ENCODE data around the gene ITCH. TPM values are rescaled to one million over a fixed set of nuclear protein-coding genes. Genes with fewer than 3 reads are reported as not detected.

ITCH gene
- polyA plus RNA-seq, 3 donors: 13.3 to 26.6 (median 19.9) TPM

DNA sequence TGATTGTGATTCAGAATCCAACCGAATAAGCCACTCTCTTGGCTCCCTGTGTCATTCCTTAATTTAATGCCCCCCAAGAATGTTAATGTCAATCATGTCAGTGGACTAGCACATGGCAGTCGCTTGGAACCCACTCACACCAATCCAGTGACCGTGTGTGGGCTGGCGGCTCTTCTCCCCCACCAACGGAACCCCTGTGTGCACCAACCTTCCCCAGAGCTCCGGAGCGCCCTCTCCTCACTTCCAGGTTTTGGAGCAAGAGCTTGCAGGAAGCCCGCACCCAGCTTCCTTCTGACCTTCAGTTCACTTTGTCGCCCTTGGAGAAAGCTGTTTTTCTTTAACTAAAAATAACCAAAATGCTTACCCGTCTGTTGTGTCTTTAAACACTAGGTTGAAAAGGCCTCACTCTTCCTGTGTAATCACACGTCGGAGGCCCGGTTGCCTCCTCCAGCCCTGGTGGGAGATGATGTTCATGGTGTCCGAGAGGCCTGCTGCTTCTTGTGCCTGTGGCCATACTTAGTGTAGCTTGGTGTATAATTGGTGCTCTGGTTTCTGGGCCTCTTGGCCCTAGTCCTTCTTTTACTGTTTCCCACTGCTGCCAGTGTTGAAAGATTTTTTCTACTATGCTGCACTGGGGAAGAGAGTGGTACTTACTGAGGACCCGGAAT lies 177.7 kb downstream of the ITCH start:
- TF ChIP-seq, protein P1, sequence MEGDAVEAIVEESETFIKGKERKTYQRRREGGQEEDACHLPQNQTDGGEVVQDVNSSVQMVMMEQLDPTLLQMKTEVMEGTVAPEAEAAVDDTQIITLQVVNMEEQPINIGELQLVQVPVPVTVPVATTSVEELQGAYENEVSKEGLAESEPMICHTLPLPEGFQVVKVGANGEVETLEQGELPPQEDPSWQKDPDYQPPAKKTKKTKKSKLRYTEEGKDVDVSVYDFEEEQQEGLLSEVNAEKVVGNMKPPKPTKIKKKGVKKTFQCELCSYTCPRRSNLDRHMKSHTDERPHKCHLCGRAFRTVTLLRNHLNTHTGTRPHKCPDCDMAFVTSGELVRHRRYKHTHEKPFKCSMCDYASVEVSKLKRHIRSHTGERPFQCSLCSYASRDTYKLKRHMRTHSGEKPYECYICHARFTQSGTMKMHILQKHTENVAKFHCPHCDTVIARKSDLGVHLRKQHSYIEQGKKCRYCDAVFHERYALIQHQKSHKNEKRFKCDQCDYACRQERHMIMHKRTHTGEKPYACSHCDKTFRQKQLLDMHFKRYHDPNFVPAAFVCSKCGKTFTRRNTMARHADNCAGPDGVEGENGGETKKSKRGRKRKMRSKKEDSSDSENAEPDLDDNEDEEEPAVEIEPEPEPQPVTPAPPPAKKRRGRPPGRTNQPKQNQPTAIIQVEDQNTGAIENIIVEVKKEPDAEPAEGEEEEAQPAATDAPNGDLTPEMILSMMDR (IDR thresholded peaks at IDR 0.05): no peak
- no peak overlapping the region for H3K4me3 ChIP-seq (replicated peaks in 1 of 3; ENCODE audit: low read depth in 2 of 3, low read length in 3 of 3)
- Mint-ChIP-seq H3K27ac (peak overlapping the region in 2 of 7 donors; percentile 50 to 58), H3K27me3 (ENCODE audit: low read depth in 3 of 3) (peaks cover 8 to 14% (median 10%) of the 10 kb centered on the region in 3 donors), H3K4me3 (no peak overlapping the region), H3K4me1 (peaks cover 8% of the 10 kb centered on the region), H3K36me3 (peaks cover 49 to 61% of the 10 kb centered on the region in 2 donors), H3K9me3 (peaks cover 0 to 2% (median 0%) of the 10 kb centered on the region in 7 donors)
- H3K4me2 ChIP-seq (replicated peaks; ENCODE audit: extremely low read depth, low read length, poor library complexity, severe bottlenecking): no peak overlapping the region
- H3K27me3 ChIP-seq (ENCODE audit: control insufficient read depth in 2 of 2, insufficient read depth in 2 of 2, low read length in 2 of 2): peaks cover 0 to 3% of the 10 kb centered on the region in 2 donors
- no peaks in the 10 kb centered on the region for H3K79me2 ChIP-seq (ENCODE audit: insufficient read depth, low read length)
- DNase-seq: no peak
- no peak overlapping the region for H2AFZ ChIP-seq (ENCODE audit: insufficient read depth, low read depth, low read length, poor library complexity, severe bottlenecking)
- WGBS (ENCODE audit: insufficient coverage): 99% methylated on average over 11 of the region's 15 CpGs
- H3K27ac ChIP-seq (ENCODE audit: low read depth in 1 of 2, low read length in 2 of 2): no peak overlapping the region
- H3K9me3 ChIP-seq (replicated peaks in 1 of 2; ENCODE audit: control insufficient read depth in 1 of 2, insufficient read depth in 1 of 2, low read length in 2 of 2): no peaks in the 10 kb centered on the region
- no peak overlapping the region for H3K9ac ChIP-seq (ENCODE audit: insufficient read depth, low read length, poor library complexity, severe bottlenecking)
- intact Hi-C loops (cut with micrococcal nuclease): loop anchor here in 1 of 2 donors (5.0 kb wide), 1 partner anchor 172 kb away; no protein-coding TSS in a partner anchor
- peaks cover 16% of the 10 kb centered on the region for H4K20me1 ChIP-seq (ENCODE audit: insufficient read depth, low read length)
- H3K4me1 ChIP-seq (ENCODE audit: control insufficient read depth in 1 of 2, insufficient read depth in 2 of 2, low read length in 2 of 2): peaks cover 6 to 9% of the 10 kb centered on the region in 2 donors
- H3K36me3 ChIP-seq (replicated peaks in 1 of 2; ENCODE audit: control insufficient read depth in 1 of 2, insufficient read depth in 2 of 2, low read length in 2 of 2): peaks cover 41 to 65% of the 10 kb centered on the region in 2 donors

- TF ChIP-seq, protein P1 (IDR thresholded peaks at IDR 0.05): no peak
- peaks cover 16% of the 10 kb centered on the region for H4K20me1 ChIP-seq (ENCODE audit: insufficient read depth, low read length)
- Mint-ChIP-seq H3K36me3 (peaks cover 42 to 54% of the 10 kb centered on the region in 2 donors), H3K4me3 (no peak overlapping the region), H3K27ac (no peak overlapping the region), H3K27me3 (ENCODE audit: low read depth in 3 of 3) (peaks cover 9 to 18% (median 10%) of the 10 kb centered on the region in 3 donors), H3K9me3 (peaks cover 0 to 2% (median 0%) of the 10 kb centered on the region in 7 donors), H3K4me1 (peaks cover 8% of the 10 kb centered on the region)
- H2AFZ ChIP-seq (ENCODE audit: insufficient read depth, low read depth, low read length, poor library complexity, severe bottlenecking): no peak overlapping the region
- DNase-seq: no peak
- no peak overlapping the region for H3K4me2 ChIP-seq (replicated peaks; ENCODE audit: extremely low read depth, low read length, poor library complexity, severe bottlenecking)
- H3K27ac ChIP-seq (ENCODE audit: low read depth in 1 of 2, low read length in 2 of 2): no peak overlapping the region
- H3K9ac ChIP-seq (ENCODE audit: insufficient read depth, low read length, poor library complexity, severe bottlenecking): no peak overlapping the region
- H3K36me3 ChIP-seq (replicated peaks in 1 of 2; ENCODE audit: control insufficient read depth in 1 of 2, insufficient read depth in 2 of 2, low read length in 2 of 2): peaks cover 34 to 58% of the 10 kb centered on the region in 2 donors
- H3K27me3 ChIP-seq (ENCODE audit: control insufficient read depth in 2 of 2, insufficient read depth in 2 of 2, low read length in 2 of 2): peaks cover 0 to 3% of the 10 kb centered on the region in 2 donors
- H3K4me1 ChIP-seq (ENCODE audit: control insufficient read depth in 1 of 2, insufficient read depth in 2 of 2, low read length in 2 of 2): peaks cover 6 to 9% of the 10 kb centered on the region in 2 donors
- intact Hi-C loops (cut with micrococcal nuclease): loop anchor here in 1 of 2 donors (5.0 kb wide), 1 partner anchor 171 kb away; no protein-coding TSS in a partner anchor
- H3K79me2 ChIP-seq (ENCODE audit: insufficient read depth, low read length): no peaks in the 10 kb centered on the region
- no peak overlapping the region for H3K4me3 ChIP-seq (replicated peaks in 1 of 3; ENCODE audit: low read depth in 2 of 3, low read length in 3 of 3)
- WGBS (ENCODE audit: insufficient coverage): 100% methylated on average over 3 of the region's 13 CpGs
- H3K9me3 ChIP-seq (replicated peaks in 1 of 2; ENCODE audit: control insufficient read depth in 1 of 2, insufficient read depth in 1 of 2, low read length in 2 of 2): no peaks in the 10 kb centered on the region
Observed at GRCh38 chr20:34541264-34541901, 178.3 kb downstream of the ITCH start.
